GM19023 (cell line): ENCODE measurements around the gene SSTR5.

ENCODE experiments used
- ATAC-seq: cut with Tn5 transposase; IDR thresholded peaks from one replicate; pipeline ENCODE4 v1.9.1; 2021; ENCODE audit warnings: mild to moderate bottlenecking, moderate library complexity; ENCODE audit not compliant: unreplicated experiment

Gene SSTR5

GRCh38 chr16:1053700-1054368, 18.7 kb upstream of the SSTR5 start:
- no peak for ATAC-seq

- ATAC-seq, result no peak
Observed at GRCh38 chr16:1054660-1055556, 17.6 kb upstream of the SSTR5 start.

- no peak for ATAC-seq
Observed at GRCh38 chr16:1055557-1055924, 17.0 kb upstream of the SSTR5 start.

- no peak for ATAC-seq
Observed at GRCh38 chr16:1056196-1056595, 16.4 kb upstream of the SSTR5 start.

- no peak for ATAC-seq
Observed at GRCh38 chr16:1057252-1057932, 15.2 kb upstream of the SSTR5 start.

- no peak for ATAC-seq
Observed at GRCh38 chr16:1058216-1058615, 14.3 kb upstream of the SSTR5 start.

GRCh38 chr16:1059310-1059709, 13.2 kb upstream of the SSTR5 start:
- no peak for ATAC-seq

- no peak for ATAC-seq
Observed at GRCh38 chr16:1060416-1061340, 11.9 kb upstream of the SSTR5 start.

GRCh38 chr16:1061769-1062505, 10.6 kb upstream of the SSTR5 start:
- ATAC-seq, result no peak

- ATAC-seq, result no peak
Observed at GRCh38 chr16:1062895-1063294, 9.7 kb upstream of the SSTR5 start.

- ATAC-seq, result no peak
Observed at GRCh38 chr16:1063728-1064127, 8.8 kb upstream of the SSTR5 start.

- no peak for ATAC-seq
Observed at GRCh38 chr16:1065469-1066128, 6.9 kb upstream of the SSTR5 start.

GRCh38 chr16:1066584-1067172, 5.9 kb upstream of the SSTR5 start:
- ATAC-seq, result no peak

GRCh38 chr16:1067629-1068028, 4.9 kb upstream of the SSTR5 start:
- ATAC-seq, result no peak

GRCh38 chr16:1068451-1068850, 4.1 kb upstream of the SSTR5 start:
- no peak for ATAC-seq

GRCh38 chr16:1069154-1069553, 3.4 kb upstream of the SSTR5 start:
- no peak for ATAC-seq

- no peak for ATAC-seq
Observed at GRCh38 chr16:1070084-1070863, 2.3 kb upstream of the SSTR5 start.

- ATAC-seq, result no peak
Observed at GRCh38 chr16:1070864-1071408, 1.6 kb upstream of the SSTR5 start.
